K562 (cell line): Measurements from ENCODE around the gene IZUMO4.

Experiments
- BACH1 ChIP-seq: fragments of 200-800 bp; sonication (Bioruptor generic); IDR thresholded peaks from 2 replicates; pipeline ENCODE4 v1.6.1; 2016; ENCODE audit warnings: missing genetic modification characterization, missing compliant biosample characterization
- CTCF ChIP-seq, 3 experiments: IDR thresholded peaks in 2 of 3; conservative IDR thresholded peaks in 1 of 3; 2 replicates each; pipeline ENCODE4 v1.5.1; 2011 to 2012; ENCODE audit warnings: low read length in 3 of 3, mild to moderate bottlenecking in 3 of 3, control low read depth in 2 of 3, improper control_type of control experiment in 1 of 3, inconsistent platforms in 1 of 3, low read depth in 1 of 3, mixed read lengths in 1 of 3, moderate library complexity in 1 of 3; ENCODE audit not compliant: insufficient read depth in 2 of 3
- ETV5 ChIP-seq: sonication (generic); formaldehyde crosslinking; IDR thresholded peaks from 2 replicates; pipeline ENCODE4 v1.4.0; 2020; ENCODE audit warnings: low read depth, mild to moderate bottlenecking, missing genetic modification reagents
- KAT8 ChIP-seq: fragments of 450-650 bp; IDR thresholded peaks from 2 replicates; pipeline ENCODE4 v1.6.1; 2016; ENCODE audit warnings: low read depth, mild to moderate bottlenecking
- POLR2A ChIP-seq: fragments of 450-650 bp; conservative IDR thresholded peaks from 2 replicates; pipeline ENCODE4 v1.6.1; 2016
- PREB ChIP-seq: sonication (generic); formaldehyde crosslinking; IDR thresholded peaks from 2 replicates; pipeline ENCODE4 v1.8.1; 2023; ENCODE audit warnings: mild to moderate bottlenecking, missing genetic modification reagents
- RFX5 ChIP-seq: IDR thresholded peaks from 2 replicates; pipeline ENCODE4 v1.6.1; 2011; ENCODE audit warnings: low read depth, mild to moderate bottlenecking, improper control_type of control experiment, low read length
- SIN3A ChIP-seq, 2 experiments: fragments of 150-350 bp in 1 of 2; IDR thresholded peaks; 2 replicates each; pipeline ENCODE4 v1.6.1; 2011 to 2016; ENCODE audit warnings: borderline replicate concordance in 2 of 2, low read depth in 2 of 2, low read length in 2 of 2, mild to moderate bottlenecking in 2 of 2, moderate library complexity in 2 of 2; ENCODE audit not compliant: control insufficient read depth in 1 of 2
- SMAD3 ChIP-seq: fragments of 450-650 bp; formaldehyde crosslinking; conservative IDR thresholded peaks from 2 replicates; pipeline ENCODE4 v1.4.0; 2020; ENCODE audit warnings: mild to moderate bottlenecking
- ZNF407 ChIP-seq: fragments of 450-650 bp; IDR thresholded peaks from 2 replicates; pipeline ENCODE4 v1.6.1; 2016; ENCODE audit warnings: low read depth
- ZZZ3 ChIP-seq: fragments of 450-650 bp; IDR thresholded peaks from 2 replicates; pipeline ENCODE4 v1.6.1; 2016; ENCODE audit warnings: antibody characterized with exemption, mild to moderate bottlenecking, moderate library complexity
- TF ChIP-seq, protein P1 (sequence below), 2 experiments: fragments of 450-650 bp; formaldehyde crosslinking in 1 of 2; IDR thresholded peaks; 2 replicates each; pipeline versions ENCODE4 v1.4.0 to v1.6.1; 2014 to 2020; ENCODE audit warnings: mild to moderate bottlenecking in 2 of 2, borderline replicate concordance in 1 of 2, low read depth in 1 of 2

- TF ChIP-seq ZNF407 (no peak), BACH1 (tag) (no peak), CTCF (IDR thresholded peaks at IDR 0.05 in 2 of 3, conservative IDR thresholded peaks at IDR 0.05 in 1 of 3; ENCODE audit: insufficient read depth in 2 of 3, low read depth in 1 of 3, low read length in 3 of 3) (no peak), ZZZ3 (no peak), ETV5 (CRISPR knock-in tag) (no peak), PREB (CRISPR knock-in tag) (no peak), SIN3A (IDR thresholded peaks at IDR 0.05; ENCODE audit: borderline replicate concordance in 2 of 2, control insufficient read depth in 1 of 2, low read depth in 2 of 2, low read length in 2 of 2) (no peak), POLR2A (no peak), RFX5 (no peak), KAT8 (no peak), SMAD3 (CRISPR knock-in tag) (no peak)
- TF ChIP-seq, protein P1, sequence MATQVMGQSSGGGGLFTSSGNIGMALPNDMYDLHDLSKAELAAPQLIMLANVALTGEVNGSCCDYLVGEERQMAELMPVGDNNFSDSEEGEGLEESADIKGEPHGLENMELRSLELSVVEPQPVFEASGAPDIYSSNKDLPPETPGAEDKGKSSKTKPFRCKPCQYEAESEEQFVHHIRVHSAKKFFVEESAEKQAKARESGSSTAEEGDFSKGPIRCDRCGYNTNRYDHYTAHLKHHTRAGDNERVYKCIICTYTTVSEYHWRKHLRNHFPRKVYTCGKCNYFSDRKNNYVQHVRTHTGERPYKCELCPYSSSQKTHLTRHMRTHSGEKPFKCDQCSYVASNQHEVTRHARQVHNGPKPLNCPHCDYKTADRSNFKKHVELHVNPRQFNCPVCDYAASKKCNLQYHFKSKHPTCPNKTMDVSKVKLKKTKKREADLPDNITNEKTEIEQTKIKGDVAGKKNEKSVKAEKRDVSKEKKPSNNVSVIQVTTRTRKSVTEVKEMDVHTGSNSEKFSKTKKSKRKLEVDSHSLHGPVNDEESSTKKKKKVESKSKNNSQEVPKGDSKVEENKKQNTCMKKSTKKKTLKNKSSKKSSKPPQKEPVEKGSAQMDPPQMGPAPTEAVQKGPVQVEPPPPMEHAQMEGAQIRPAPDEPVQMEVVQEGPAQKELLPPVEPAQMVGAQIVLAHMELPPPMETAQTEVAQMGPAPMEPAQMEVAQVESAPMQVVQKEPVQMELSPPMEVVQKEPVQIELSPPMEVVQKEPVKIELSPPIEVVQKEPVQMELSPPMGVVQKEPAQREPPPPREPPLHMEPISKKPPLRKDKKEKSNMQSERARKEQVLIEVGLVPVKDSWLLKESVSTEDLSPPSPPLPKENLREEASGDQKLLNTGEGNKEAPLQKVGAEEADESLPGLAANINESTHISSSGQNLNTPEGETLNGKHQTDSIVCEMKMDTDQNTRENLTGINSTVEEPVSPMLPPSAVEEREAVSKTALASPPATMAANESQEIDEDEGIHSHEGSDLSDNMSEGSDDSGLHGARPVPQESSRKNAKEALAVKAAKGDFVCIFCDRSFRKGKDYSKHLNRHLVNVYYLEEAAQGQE (IDR thresholded peaks at IDR 0.05; ENCODE audit: borderline replicate concordance), result no peak
- TF ChIP-seq, protein P1 (CRISPR knock-in tag; IDR thresholded peaks at IDR 0.05; ENCODE audit: low read depth), result no peak
Observed at GRCh38 chr19:2077398-2077797, 19.3 kb upstream of the IZUMO4 start.
